Gastrocnemius medialis (tissue), 4 donors: ENCODE results near the gene CARF.

ENCODE experiments used
- POLR2A ChIP-seq, 2 donors: fragments of 450-650 bp; IDR thresholded peaks; one replicate each; pipeline ENCODE4 v1.6.1; 2017; ENCODE audit warnings: antibody characterized with exemption in 2 of 2, mild to moderate bottlenecking in 2 of 2, moderate library complexity in 2 of 2
- TF ChIP-seq, protein P1 (sequence below), 5 experiments: fragments of 450-650 bp in 3 of 5; fragments of 200-600 bp in 2 of 5; sonication (generic) in 2 of 5; IDR thresholded peaks in 4 of 5; conservative IDR thresholded peaks in 1 of 5; 1 replicate in 4 of 5; 2 replicates in 1 of 5; pipeline ENCODE4 v1.5.1; 2016 to 2019; ENCODE audit warnings: antibody characterized with exemption in 5 of 5, mild to moderate bottlenecking in 3 of 5, moderate library complexity in 3 of 5

DNA sequence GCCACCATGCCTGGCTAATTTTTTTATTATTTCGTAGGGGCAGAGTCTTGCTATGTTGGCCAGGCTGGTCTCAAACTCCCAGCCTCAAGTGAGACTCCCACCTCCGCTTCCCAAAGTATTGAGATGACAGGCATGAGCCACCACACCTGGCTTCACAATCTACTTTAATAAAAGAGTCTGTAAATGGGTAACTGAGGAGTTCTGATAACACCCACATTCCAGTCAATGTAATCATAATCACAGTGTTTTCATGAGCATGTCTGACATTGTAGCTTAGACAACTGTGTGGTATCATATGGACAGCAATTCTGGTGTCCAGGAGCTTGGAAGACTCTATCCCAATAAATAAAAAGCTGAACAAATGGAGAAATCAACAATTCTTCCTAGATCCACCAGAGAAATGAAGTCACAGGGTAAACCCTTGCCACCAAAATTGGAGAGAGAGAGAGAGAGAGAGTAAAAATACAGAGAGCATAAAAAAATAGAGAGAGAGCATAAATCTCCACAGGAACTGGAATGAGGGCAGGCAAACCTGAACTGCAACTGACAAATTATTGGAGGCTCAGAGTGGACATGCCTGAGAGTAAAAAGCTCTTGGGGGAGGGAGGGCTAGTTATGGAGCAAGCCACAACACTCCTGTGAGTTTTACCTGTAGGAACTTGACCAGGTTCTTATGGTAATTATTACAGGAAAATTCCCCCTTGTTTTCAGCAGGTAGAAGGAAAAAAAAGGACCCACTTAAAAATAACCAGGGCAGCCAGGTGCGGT is 90.2 kb downstream of the CARF start:
- TF ChIP-seq POLR2A (IDR thresholded peaks at IDR 0.05) = no peak
- TF ChIP-seq, protein P1, sequence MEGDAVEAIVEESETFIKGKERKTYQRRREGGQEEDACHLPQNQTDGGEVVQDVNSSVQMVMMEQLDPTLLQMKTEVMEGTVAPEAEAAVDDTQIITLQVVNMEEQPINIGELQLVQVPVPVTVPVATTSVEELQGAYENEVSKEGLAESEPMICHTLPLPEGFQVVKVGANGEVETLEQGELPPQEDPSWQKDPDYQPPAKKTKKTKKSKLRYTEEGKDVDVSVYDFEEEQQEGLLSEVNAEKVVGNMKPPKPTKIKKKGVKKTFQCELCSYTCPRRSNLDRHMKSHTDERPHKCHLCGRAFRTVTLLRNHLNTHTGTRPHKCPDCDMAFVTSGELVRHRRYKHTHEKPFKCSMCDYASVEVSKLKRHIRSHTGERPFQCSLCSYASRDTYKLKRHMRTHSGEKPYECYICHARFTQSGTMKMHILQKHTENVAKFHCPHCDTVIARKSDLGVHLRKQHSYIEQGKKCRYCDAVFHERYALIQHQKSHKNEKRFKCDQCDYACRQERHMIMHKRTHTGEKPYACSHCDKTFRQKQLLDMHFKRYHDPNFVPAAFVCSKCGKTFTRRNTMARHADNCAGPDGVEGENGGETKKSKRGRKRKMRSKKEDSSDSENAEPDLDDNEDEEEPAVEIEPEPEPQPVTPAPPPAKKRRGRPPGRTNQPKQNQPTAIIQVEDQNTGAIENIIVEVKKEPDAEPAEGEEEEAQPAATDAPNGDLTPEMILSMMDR (IDR thresholded peaks at IDR 0.05 in 4 of 5, conservative IDR thresholded peaks at IDR 0.05 in 1 of 5) = no peak
